HL-60/S4 treated with retinoic acid at 250 ng/mL for 4 days and 3 days (cell line): ENCODE data around the gene GIMAP8.
"Not testable (repeated sequence)": the region's sequence is repeated elsewhere in the genome, so short reads cannot be mapped to it uniquely, and the experiment has no call there.

Experiments
- in situ Hi-C: fragments of 300-500 bp; cut with MboI; formaldehyde crosslinking; loops from 2 replicates; pipeline ENCODE4 v1.7.0; 2022; ENCODE audit warnings: low sequenced_read_pairs

GIMAP8 gene

GRCh38 chr7:150434240-150434639 is 16.2 kb upstream of the GIMAP8 start:
- in situ Hi-C loops, result no loop called here

- in situ Hi-C loops, result no loop called here
Observed at GRCh38 chr7:150435047-150435389, 15.4 kb upstream of the GIMAP8 start.

GRCh38 chr7:150435390-150436073 is 14.9 kb upstream of the GIMAP8 start:
- in situ Hi-C loops, result no loop called here

GRCh38 chr7:150439967-150440366 is 10.5 kb upstream of the GIMAP8 start:
- in situ Hi-C loops, result no loop called here

- in situ Hi-C loops, result no loop called here
Observed at GRCh38 chr7:150441524-150441923, 8.9 kb upstream of the GIMAP8 start.

- in situ Hi-C loops, result no loop called here
Observed at GRCh38 chr7:150442811-150443210, 7.6 kb upstream of the GIMAP8 start.

GRCh38 chr7:150443793-150444540 is 6.5 kb upstream of the GIMAP8 start:
- in situ Hi-C loops, result no loop called here

GRCh38 chr7:150444674-150445365 is 5.6 kb upstream of the GIMAP8 start:
- in situ Hi-C loops, result loop anchor here (5.0 kb wide), 1 partner anchor 307 kb away; no protein-coding TSS in a partner anchor

- in situ Hi-C loops, result loop anchor here (5.0 kb wide), 1 partner anchor 306 kb away; no protein-coding TSS in a partner anchor
Observed at GRCh38 chr7:150446288-150446938, 4.0 kb upstream of the GIMAP8 start.

- in situ Hi-C loops, result loop anchor here (5.0 kb wide), 1 partner anchor 304 kb away; no protein-coding TSS in a partner anchor
Observed at GRCh38 chr7:150447966-150448788, 2.3 kb upstream of the GIMAP8 start.

GRCh38 chr7:150448789-150449147 is 1.7 kb upstream of the GIMAP8 start:
- in situ Hi-C loops, result loop anchor here (5.0 kb wide), 1 partner anchor 304 kb away; no protein-coding TSS in a partner anchor

- in situ Hi-C loops, result loop anchor here (5.0 kb wide), 1 partner anchor 303 kb away; no protein-coding TSS in a partner anchor
Observed at GRCh38 chr7:150449206-150449952, 1.1 kb upstream of the GIMAP8 start.

- in situ Hi-C loops, result no loop called here
Observed at GRCh38 chr7:150451097-150451793, 815 bp downstream of the GIMAP8 start.

- in situ Hi-C loops, result no loop called here
Observed at GRCh38 chr7:150451833-150452461, 1.5 kb downstream of the GIMAP8 start.

GRCh38 chr7:150453181-150453580 is 2.8 kb downstream of the GIMAP8 start:
- in situ Hi-C loops, result no loop called here

GRCh38 chr7:150453892-150454291 is 3.5 kb downstream of the GIMAP8 start:
- in situ Hi-C loops, result no loop called here

- in situ Hi-C loops, result not testable (repeated sequence)
Observed at GRCh38 chr7:150457064-150457463, 6.6 kb downstream of the GIMAP8 start.

GRCh38 chr7:150458235-150458634 is 7.8 kb downstream of the GIMAP8 start:
- in situ Hi-C loops, result no loop called here
